Keratinocyte (primary cell): ENCODE data around the gene CPT2. TPM values are rescaled to one million over a fixed set of nuclear protein-coding genes. Genes with fewer than 3 reads are reported as not detected.

ENCODE experiments used
- DNase-seq: peaks from one replicate; pipeline ENCODE4 v3.0.0-alpha.2; 2011; ENCODE audit warnings: low read depth, missing footprints, low spot score
- FAIRE-seq: peaks from 2 replicates; lab custom pipeline; 2011; peaks lifted over from hg19 to GRCh38; lab: Jason Lieb, UNC
- H2AFZ ChIP-seq: 2 replicates; pipeline ENCODE4 v1.6.0; 2012; ENCODE audit warnings: low read length, control low read depth, inconsistent platforms; ENCODE audit not compliant: control insufficient read depth
- H3K27ac ChIP-seq: 2 replicates; pipeline ENCODE4 v1.5.1; 2011; ENCODE audit warnings: low read length; ENCODE audit not compliant: control insufficient read depth, insufficient read depth
- H3K27me3 ChIP-seq: 3 replicates; pipeline ENCODE4 v1.6.0; 2011; ENCODE audit warnings: low read length; ENCODE audit not compliant: control insufficient read depth, insufficient read depth; ENCODE audit errors: extremely low read depth
- H3K36me3 ChIP-seq, 2 experiments: 2 replicates in 1 of 2; 3 replicates in 1 of 2; pipeline ENCODE4 v1.5.1; 2011; ENCODE audit warnings: low read length in 2 of 2, mild to moderate bottlenecking in 1 of 2; ENCODE audit not compliant: control insufficient read depth in 2 of 2, insufficient read depth in 2 of 2; ENCODE audit errors: extremely low read depth in 1 of 2
- H3K4me1 ChIP-seq: 3 replicates; pipeline ENCODE4 v1.5.1; 2011; ENCODE audit warnings: low read length; ENCODE audit not compliant: control insufficient read depth, insufficient read depth; ENCODE audit errors: extremely low read depth
- H3K4me2 ChIP-seq: 3 replicates; pipeline ENCODE4 v1.6.0; 2011; ENCODE audit warnings: low read depth, low read length; ENCODE audit not compliant: control insufficient read depth, insufficient read depth; ENCODE audit errors: extremely low read depth
- H3K4me3 ChIP-seq, 3 experiments: fragments of 200-600 bp in 1 of 3; sonication (generic) in 1 of 3; 2 replicates in 2 of 3; 3 replicates in 1 of 3; pipeline ENCODE4 v1.5.1; 2011 to 2016; ENCODE audit warnings: low read length in 3 of 3, mild to moderate bottlenecking in 3 of 3, control low read depth in 2 of 3, inconsistent platforms in 1 of 3, low read depth in 1 of 3, mixed read lengths in 1 of 3, mixed run types in 1 of 3, moderate library complexity in 1 of 3; ENCODE audit not compliant: control insufficient read depth in 2 of 3, insufficient read depth in 2 of 3; ENCODE audit errors: extremely low read depth in 1 of 3
- H3K79me2 ChIP-seq: 2 replicates; pipeline ENCODE4 v1.6.0; 2012; ENCODE audit warnings: low read length; ENCODE audit not compliant: control insufficient read depth, insufficient read depth
- H3K9ac ChIP-seq: 3 replicates; pipeline ENCODE4 v1.6.0; 2011; ENCODE audit warnings: low read length; ENCODE audit not compliant: control insufficient read depth, insufficient read depth; ENCODE audit errors: extremely low read depth
- H3K9me1 ChIP-seq: 3 replicates; pipeline ENCODE4 v1.6.0; 2011; ENCODE audit warnings: low read length; ENCODE audit not compliant: control insufficient read depth, insufficient read depth; ENCODE audit errors: extremely low read depth
- H3K9me3 ChIP-seq: 2 replicates; pipeline ENCODE4 v1.5.1; 2012; ENCODE audit warnings: low read depth, low read length; ENCODE audit not compliant: control insufficient read depth
- H4K20me1 ChIP-seq: 3 replicates; pipeline ENCODE4 v1.6.0; 2011; ENCODE audit warnings: low read length; ENCODE audit not compliant: control insufficient read depth, insufficient read depth; ENCODE audit errors: extremely low read depth
- EZH2 ChIP-seq: IDR thresholded peaks from one replicate; pipeline ENCODE4 v1.6.1; 2012; ENCODE audit warnings: inconsistent platforms, mild to moderate bottlenecking, low read length, moderate library complexity
- dilution Hi-C: fragments of 300-500 bp; cut with MboI; formaldehyde crosslinking; loops from one replicate; pipeline ENCODE4 v1.7.0; 2020; ENCODE audit warnings: low sequenced_read_pairs; ENCODE audit not compliant: extremely low pct_ligation_motif_present
- polyA plus RNA-seq, 5 experiments: library from polyadenylated mRNA; depleted of rRNA in 3 of 5; stranded (reverse) in 3 of 5; stranded (forward) in 1 of 5; unstranded in 1 of 5; fragments of >200 nt; gene quantifications; 1 replicate in 1 of 5; 2 replicates in 3 of 5; 3 replicates in 1 of 5; pipeline versions ENCODE4 v1.2.1 to v1.2.3, GENCODE V29; 2011 to 2012; ENCODE audit warnings: missing spikeins in 2 of 5, low read depth in 1 of 5, low replicate concordance in 1 of 5
- TF ChIP-seq, protein P1 (sequence below), 3 experiments: IDR thresholded peaks in 1 of 3; conservative IDR thresholded peaks in 1 of 3; optimal IDR thresholded peaks in 1 of 3; 2 replicates in 2 of 3; 3 replicates in 1 of 3; pipeline versions ENCODE3 to v1.5.1; 2011; ENCODE audit warnings: low read length in 3 of 3, mild to moderate bottlenecking in 3 of 3, moderate library complexity in 2 of 3, control low read depth in 1 of 3, inconsistent platforms in 1 of 3; ENCODE audit not compliant: insufficient read depth in 2 of 3; ENCODE audit errors: extremely low read depth in 1 of 3

The CPT2 gene
- polyA plus RNA-seq, 1 donor (not counting 4 experiments of a cell fraction or from before 2014, with no cell fraction given): 16.6 TPM

DNA sequence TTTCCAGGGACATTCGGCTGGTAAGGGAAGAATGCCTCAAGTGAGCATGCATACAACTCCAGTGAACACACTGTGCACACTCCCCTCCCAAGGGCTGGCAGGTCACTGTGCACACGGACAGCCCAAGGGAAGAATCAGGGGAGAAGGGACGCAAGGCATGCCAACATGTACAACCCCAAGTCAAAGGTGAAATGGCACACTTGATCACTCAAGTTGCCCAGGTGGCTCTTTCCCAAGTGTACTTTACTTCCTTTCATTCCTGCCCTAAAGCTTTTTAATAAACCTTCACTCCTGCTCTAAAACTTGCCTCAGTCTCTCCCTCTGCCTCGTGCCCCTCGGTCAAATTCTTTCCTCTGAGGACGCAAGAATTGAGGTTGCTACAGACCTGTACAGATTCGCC lies 40.7 kb upstream of the CPT2 start:
- no peak overlapping the region for H3K27ac ChIP-seq
- DNase-seq (no peak), FAIRE-seq (no peak)
- dilution Hi-C loops: no loop called here
- H2AFZ ChIP-seq: no peak overlapping the region
- no peak overlapping the region for H3K9ac ChIP-seq
- H3K4me1 ChIP-seq: no peaks in the 10 kb centered on the region
- no peaks in the 10 kb centered on the region for H3K36me3 ChIP-seq
- no peak overlapping the region for H3K4me3 ChIP-seq
- no peaks in the 10 kb centered on the region for H3K27me3 ChIP-seq
- H3K9me1 ChIP-seq: no peaks in the 10 kb centered on the region
- no peak overlapping the region for H3K4me2 ChIP-seq
- TF ChIP-seq, protein P1, sequence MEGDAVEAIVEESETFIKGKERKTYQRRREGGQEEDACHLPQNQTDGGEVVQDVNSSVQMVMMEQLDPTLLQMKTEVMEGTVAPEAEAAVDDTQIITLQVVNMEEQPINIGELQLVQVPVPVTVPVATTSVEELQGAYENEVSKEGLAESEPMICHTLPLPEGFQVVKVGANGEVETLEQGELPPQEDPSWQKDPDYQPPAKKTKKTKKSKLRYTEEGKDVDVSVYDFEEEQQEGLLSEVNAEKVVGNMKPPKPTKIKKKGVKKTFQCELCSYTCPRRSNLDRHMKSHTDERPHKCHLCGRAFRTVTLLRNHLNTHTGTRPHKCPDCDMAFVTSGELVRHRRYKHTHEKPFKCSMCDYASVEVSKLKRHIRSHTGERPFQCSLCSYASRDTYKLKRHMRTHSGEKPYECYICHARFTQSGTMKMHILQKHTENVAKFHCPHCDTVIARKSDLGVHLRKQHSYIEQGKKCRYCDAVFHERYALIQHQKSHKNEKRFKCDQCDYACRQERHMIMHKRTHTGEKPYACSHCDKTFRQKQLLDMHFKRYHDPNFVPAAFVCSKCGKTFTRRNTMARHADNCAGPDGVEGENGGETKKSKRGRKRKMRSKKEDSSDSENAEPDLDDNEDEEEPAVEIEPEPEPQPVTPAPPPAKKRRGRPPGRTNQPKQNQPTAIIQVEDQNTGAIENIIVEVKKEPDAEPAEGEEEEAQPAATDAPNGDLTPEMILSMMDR (optimal IDR thresholded peaks at IDR 0.05 in 1 of 3, IDR thresholded peaks at IDR 0.05 in 1 of 3, conservative IDR thresholded peaks at IDR 0.05 in 1 of 3; ENCODE audit: extremely low read depth in 1 of 3, insufficient read depth in 2 of 3, low read length in 3 of 3): no peak
- TF ChIP-seq EZH2: no peak
- H4K20me1 ChIP-seq: no peaks in the 10 kb centered on the region
- no peaks in the 10 kb centered on the region for H3K79me2 ChIP-seq
- no peaks in the 10 kb centered on the region for H3K9me3 ChIP-seq

DNA sequence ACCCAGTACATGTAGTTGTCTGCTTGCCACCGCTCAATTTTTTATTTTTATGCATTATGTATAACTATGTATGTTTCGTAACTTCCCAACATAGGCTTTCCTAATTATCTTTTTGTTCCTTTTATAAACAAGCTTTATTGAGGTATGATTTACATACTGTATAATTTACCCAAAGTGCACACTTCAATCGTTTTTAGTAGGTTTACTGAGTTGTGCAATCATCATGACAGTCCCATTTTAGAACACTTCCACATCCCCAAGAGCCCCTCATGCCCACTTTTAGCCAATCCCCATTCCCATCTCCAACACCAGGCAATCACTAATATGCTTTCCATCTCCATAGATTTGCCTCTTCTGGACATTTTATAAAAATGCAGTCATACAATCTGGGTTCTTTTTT lies 39.8 kb upstream of the CPT2 start:
- Histone ChIP-seq H3K79me2 (no peaks in the 10 kb centered on the region), H3K4me1 (no peaks in the 10 kb centered on the region), H3K36me3 (no peaks in the 10 kb centered on the region), H2AFZ (no peak overlapping the region), H3K9ac (no peak overlapping the region), H3K27ac (no peak overlapping the region), H3K4me2 (no peak overlapping the region), H4K20me1 (no peaks in the 10 kb centered on the region), H3K27me3 (no peaks in the 10 kb centered on the region), H3K9me1 (no peaks in the 10 kb centered on the region), H3K4me3 (no peak overlapping the region), H3K9me3 (no peaks in the 10 kb centered on the region)
- FAIRE-seq: no peak
- dilution Hi-C loops: no loop called here
- DNase-seq: no peak
- TF ChIP-seq, protein P1 (optimal IDR thresholded peaks at IDR 0.05 in 1 of 3, IDR thresholded peaks at IDR 0.05 in 1 of 3, conservative IDR thresholded peaks at IDR 0.05 in 1 of 3; ENCODE audit: extremely low read depth in 1 of 3, insufficient read depth in 2 of 3, low read length in 3 of 3): no peak
- no peak for TF ChIP-seq EZH2
